Left renal cortex interstitium (tissue), 4 donors: ENCODE results near the gene AGPAT2. TPM values are rescaled to one million over a fixed set of nuclear protein-coding genes. Genes with fewer than 3 reads are reported as not detected.

Experiments
- DNase-seq, 4 donors: peaks; one replicate each; pipeline ENCODE4 v3.0.0-alpha.2; 2013; ENCODE audit warnings: low read depth in 4 of 4, low spot score in 2 of 4, missing footprints in 1 of 4
- polyA plus RNA-seq, 4 donors: library from polyadenylated mRNA; unstranded; fragments of 120-200 nt; gene quantifications; one replicate each; pipeline ENCODE4 v1.2.1, GENCODE V29; 2013; ENCODE audit not compliant: insufficient read length in 4 of 4

The AGPAT2 gene
- polyA plus RNA-seq, 4 donors: 39.4 to 61.8 (median 52.5) TPM

DNA sequence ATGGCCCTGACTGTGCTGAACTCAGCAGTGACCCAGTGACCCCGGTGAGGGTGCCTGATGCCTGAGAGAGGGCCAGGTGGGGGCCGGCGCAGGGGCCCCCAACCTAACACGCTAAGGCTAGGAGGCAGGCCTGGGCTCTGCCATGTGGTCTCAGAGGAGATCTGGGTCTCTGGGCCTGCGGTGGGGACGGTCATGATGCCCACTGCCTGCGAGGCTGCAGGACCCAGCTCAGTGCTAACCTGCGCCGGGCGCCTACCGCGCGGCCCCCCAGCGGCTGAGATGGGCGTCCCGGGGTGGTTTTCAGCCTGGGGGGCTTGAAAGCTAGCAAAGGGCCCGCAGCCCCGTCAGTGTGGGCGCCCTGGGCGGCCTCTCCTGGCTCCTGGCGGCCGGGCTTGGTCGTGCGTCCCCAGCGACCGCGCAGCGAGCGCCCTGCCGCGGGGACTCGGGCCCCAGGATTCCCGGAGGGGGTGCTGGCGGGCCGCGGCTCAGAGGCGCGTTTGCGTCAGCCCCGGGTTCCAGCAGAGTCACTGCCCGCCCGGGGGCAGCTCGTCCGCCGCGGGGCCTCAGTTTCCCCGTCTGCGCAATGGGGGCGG is 22.1 kb downstream of the AGPAT2 start:
- DNase-seq: no peak

DNA sequence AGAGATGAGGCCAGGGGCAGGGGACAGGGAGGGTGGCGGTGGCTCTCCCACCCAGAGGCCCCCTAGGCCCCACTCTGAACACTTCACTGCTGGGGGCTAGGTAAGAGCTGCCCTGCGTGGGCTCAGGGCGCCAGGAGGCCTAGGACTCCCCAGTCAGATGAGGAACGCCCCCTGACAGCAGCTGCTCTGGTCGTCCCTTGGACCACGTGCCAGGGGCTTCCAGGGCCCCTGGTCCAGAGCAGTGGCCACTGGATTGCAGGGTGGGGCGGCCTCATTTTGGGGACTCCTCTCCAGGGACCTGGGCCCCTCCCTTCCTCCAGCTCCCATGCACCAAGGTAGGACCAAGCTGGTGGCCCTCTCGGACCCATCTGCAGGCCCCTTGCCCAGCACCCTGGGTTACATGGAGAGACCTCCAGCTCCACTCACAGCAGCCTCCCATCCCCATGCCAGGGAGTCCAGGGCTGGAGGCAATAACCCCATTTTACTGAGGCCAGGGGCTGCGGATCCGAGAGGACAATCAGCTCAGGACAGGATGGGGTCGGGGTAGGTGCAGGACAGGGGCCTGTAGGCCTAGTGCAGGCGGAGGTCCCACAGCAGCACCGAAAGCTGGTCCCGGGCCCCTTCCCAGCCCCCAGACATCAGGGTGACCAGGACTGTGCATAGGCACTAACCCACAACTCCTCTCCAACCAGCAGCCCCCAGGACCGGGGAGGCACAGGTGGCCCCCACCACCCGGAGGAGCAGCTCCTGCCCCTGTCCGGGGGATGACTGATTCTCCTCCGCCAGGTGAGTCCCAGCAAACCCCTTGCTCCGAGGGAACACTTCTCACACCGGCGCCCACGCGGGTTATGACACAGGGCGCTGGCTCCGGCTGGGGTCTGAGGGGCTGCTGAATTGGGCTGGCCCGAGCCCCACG is 23.0 kb downstream of the AGPAT2 start:
- DNase-seq: no peak

DNA sequence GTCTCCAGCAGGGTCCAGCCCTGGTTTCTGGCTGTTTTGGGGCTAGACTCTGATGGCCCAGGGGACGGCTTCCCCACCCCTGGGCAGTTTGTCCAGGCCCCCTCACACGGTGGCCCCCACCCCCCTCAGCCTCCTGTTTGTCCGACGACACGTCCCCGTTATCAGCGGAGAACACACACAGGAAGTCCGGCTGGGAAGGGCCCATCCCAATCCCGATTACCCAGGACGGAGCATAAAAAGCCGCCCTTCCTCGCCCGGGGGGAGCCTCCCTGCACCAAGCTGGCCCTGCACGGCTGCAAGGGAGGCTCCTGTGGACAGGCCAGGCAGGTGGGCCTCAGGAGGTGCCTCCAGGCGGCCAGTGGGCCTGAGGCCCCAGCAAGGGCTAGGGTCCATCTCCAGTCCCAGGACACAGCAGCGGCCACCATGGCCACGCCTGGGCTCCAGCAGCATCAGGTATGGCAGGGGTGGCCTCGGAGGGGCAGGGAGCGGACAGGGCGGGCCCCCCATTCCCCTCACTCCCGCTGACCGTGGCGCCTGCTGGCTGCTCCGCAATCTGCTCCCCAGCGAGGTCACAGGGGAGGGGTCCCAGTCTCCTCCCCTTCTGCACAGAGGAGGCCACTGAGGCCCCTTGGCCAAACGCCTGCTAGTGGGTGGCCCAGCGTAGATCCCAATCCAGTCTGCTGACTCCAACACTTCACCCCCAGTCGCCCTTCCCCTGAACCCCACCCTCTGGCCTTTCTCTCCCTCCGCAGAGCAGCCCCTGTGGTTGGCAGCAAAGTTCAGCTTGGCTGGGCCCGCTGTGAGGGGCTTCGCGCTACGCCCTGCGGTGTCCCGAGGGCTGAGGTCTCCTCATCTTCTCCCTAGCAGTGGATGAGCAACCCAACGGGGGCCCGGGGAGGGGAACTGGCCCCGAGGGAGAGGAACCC is 24.3 kb downstream of the AGPAT2 start, which contains the start of gene EGFL7:
Gene EGFL7, plus strand, starts transcription at position 261 of the 926 bp plus-strand sequence. CDS start 5,367 bp downstream, outside the sequence.
- no peak for DNase-seq

DNA sequence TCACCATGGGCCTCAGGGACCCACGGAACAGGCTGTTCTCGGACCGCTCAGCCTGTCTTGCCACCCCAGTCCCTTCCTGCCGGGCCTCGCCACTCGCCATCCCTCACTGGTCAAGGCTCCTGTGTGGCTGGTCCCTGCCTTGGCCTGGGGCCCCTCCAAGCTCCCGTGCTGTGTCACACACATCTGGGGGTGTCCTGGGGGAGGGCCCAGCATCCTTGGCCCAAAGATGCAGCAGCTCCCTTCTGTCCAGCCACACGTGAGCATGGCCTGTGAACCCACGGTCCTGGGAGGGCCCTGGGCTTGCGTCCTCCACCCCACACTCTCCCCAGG is 25.0 kb downstream of the AGPAT2 start:
- DNase-seq: no peak

DNA sequence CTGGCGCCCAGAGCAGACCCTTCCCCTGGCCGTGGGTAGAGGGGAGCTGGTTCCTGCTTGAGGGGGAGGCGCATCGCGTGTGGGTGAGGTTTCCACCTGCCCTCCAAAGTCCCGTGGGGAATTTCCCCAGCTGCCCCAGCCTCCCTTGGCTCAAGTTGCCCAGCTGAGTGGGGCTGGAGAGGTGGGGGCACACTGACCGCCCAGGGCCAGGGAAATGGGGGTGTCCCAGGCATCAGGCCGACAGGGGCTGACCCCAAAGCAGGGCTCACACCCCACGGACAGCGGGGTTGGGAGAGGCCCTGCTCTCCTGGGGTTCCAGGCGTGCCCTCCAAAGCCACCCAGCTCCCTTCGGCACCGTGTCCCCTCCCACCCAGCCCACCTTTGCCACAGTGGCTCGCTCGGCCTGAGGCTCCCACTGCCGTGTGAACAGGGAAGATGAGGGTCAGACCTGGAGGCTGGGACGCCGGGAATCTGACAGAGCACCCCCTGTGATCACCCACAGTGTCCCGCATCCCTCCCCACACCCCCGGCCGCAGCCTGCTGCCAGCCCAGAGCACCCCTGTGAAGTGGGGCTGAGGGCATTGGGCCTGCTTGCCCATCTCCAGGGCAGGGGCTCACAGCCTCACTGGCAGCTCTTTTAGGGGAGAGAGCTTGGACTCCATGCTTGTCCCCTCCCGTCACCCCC is 25.5 kb downstream of the AGPAT2 start:
- no peak for DNase-seq

DNA sequence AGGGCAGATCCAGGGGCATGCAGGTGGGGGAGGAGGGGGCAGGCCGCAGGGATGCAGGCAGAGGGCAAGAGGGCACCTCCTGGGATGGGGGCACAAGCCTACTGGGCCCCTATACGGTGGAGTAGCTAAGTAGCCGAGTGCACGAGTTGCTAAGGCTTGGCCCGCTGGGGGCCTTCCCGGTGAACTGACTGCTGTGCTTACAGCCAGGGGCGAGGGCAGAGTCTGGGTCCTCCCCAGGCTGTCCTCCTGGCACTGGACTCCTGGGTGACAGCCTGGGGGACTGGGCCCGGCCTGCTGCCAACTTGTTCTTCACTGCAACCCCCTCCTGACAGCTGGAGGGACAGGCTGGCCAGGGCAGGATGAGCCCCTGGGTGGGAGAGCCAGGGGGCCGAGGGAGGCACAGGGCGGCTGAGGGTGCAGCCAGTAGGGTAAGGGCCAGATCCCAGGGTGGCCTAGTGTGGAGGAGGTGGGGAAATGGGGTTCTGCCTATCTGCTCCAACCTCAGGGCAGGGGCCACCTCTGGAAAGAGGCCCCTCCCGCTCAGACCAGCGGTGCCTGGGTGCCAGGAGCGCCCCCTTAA is 26.2 kb downstream of the AGPAT2 start:
- no peak for DNase-seq

DNA sequence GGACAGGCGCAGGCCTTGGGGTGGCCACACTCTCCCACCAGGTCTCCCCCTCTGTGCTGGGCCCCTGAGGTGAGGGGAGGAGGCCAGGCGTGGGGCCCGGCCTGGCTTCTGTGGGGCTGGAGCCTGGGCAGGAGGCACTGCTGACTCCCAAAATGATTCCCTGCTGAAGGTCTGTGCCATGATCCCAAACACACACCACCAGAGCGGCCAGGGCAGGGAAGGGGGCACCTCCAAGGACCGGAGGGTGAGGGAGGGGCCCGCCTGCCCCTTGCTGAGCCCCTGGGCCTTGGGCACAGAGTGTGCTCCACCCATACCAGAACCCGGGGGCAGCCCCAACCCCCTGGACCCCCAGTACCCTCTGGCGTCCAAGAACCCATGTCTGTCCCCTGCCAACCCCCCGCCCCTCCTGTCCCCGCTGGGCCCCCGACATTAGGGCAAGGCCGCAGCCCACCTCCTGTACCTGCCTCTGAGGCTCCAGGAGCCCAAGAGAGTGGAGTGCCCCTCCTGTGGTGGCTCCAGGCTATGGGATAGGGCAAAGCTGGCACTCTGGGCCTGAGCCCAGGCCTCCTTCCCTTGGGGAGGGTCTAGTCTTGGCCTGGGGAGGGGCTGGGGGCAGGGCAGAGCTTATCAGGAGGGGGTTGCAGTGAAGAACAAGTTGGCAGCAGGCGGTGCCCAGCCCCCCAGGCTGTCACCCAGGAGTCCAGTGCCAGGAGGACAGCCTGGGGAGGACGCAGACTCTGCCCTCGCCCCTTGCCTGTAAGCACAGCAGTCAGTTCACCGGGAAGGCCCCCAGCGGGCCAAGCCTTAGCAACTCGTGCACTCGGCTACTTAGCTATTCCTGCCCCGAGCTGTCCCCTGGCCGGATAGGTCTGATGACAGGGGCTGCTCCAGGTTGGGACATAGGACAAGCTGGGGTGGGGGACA is 27.1 kb downstream of the AGPAT2 start:
- no peak for DNase-seq

DNA sequence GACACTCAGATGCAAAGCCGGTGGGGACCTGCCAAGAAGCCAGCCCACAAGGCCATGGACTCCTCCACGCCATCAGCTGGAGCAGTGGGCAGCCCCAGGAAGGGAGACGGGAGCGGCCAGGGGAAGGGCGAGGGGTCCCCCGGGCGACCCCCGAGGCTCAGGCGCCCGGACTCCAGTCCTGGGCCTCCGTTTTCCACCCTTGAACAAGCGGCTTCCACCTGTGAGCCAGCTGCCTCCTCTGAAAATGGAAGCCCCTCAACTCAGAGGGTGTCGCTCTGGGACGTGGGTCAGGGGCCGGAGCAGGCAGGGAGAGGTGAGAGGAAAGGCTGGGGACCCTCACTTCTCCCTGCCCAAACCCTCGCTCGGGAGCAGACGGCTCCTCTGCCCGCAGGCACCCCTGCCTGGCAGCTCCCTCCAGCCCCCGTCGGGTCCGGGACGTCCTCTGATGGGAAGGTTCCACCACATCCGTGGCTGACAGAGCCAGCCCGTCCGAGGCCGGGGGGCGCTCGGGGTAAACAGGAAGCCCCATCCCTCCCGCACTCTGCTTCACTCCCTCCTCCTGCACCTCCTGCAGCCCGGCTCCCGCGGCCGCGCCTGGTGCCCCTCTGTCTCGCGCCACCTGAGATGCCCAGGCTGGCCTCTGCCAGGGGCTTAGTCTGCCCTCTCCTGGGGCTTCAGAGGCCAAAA is 28.3 kb downstream of the AGPAT2 start:
- no peak for DNase-seq

DNA sequence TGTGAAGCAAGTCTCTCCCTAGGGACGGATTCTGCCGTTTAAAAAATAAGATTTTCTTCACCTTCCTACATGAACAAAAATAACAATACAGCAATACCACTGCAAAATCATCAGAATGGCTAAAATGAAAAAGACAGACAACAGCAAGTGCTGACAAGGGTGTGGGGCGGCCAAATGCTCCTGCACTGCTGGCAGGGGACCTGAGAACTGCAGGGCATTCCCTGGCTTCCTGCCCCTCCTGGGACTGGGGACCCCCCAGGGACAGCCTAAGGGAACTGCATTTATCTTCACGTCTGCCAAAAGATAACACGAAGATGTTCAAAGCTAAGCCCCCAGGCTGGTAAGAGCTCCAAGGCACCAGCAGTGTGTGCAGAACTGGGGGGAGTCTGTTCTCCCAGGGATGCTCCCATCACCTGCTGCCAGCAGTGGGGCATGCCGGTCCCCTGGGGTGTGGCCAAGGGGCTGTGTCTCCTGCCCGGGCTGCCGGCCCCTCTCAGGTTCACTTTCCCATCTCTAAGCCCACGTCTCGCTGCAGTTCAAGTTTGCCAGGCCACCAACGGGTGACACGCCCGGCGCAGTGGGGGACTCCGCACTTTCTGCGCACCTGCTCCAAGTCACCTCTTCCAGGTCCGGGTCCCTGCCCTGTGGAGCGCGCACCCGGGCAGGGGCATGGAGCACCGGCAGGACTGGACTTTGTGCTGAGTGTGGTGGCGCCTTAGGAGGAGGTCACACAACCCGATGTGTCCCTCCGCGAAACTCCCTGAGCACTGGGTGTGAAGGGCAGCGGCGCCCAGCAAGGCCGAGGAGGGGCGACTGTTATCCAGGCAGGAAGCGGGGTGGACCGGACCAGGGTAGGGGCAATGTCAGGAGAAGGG is 29.0 kb downstream of the AGPAT2 start:
- no peak for DNase-seq

DNA sequence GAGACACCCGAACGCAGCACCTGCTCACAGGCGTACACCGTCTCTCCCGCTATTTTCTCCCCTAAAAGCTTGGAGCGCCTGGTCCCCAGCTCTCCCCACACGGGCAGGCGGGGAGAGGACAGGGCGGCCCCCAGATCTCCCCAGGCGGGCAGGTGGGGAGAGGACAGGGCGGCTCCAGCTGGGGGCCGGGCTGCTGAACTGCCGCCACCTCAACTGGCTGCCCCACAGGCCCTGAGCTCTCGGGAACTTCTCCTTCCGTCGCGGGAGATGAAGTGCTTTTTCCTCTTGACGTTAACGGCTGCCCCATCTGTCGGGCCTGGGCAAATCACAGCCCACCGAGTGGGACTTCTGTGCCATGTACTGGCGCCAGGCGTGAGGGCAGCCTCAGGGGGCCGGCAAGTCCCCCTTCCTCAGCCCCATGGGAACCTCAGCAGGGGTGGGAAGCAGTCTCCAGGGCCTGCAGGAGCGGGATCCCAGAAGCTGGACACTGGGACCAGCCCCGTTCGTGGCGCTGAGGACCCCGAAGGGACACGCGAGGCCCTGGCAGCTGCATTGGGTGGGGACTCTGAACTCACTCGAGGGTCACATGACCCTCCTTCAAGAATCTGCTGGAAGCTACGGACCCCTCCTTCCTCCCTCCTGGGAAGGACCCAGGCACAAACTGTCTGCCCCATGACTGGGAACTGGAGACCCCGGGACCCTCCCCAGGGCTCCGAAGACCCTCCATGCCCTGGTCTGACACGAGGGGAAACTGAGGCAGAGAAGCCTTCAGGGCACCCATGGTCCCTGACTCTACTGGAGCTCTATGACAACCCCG is 30.3 kb downstream of the AGPAT2 start:
- no peak for DNase-seq

DNA sequence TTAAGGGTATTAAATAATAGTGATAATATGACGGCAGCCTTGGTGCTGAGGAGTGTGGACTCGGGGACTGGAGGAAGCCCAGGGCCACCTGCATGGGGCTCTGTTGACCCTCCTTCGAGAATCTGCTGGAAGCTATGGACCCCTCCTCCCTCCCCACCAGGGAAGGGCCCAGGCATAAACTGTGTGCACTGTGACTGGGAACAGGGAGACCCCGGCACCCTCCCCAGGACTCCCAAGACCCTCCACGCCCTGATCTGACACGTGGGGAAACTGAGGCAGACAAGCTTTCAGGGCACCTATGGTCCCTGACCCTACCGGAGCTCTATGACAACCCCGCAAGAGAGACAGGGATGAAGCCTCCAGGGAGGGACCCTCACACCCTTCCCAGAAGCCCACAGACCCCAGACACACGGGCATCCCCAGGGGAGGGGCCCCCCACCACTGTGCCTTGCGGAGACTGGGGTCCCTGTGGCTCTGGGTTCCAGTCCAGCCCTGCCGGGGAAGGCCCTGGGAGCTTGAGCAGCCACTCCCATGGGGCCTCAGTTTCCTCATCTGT is 31.0 kb downstream of the AGPAT2 start:
- no peak for DNase-seq

DNA sequence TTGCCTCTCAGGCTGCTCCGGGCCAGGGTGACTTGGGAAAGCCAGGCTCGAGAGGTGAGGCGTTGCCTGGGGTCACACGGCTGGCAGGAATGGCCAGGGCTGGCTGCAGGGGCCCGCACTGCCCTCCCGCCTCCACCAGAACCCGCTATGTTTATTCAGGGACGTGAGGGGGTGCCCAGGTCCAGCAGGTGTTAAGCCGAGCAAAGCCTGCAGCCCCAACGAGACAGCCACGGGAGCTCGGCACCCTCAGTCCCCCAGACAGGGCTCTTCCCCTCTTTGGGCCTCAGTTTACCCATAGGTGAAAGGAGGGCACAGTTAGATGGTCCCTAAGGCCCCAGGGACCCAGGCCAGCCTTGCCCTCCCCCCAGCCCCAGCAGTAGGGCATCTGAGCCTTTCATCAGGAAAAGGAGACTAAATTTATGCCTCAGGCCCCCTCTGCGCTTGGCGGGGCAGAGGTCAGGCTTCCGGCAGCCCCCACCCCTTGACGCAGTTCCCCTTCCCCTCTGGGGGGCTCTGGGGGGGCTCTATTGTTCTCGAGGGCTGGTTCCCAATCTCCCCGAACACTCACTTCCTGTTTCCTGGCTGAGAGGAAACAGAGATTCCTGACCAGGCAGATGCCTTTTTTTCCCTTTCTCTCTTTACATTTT is 31.6 kb downstream of the AGPAT2 start:
- DNase-seq: no peak

DNA sequence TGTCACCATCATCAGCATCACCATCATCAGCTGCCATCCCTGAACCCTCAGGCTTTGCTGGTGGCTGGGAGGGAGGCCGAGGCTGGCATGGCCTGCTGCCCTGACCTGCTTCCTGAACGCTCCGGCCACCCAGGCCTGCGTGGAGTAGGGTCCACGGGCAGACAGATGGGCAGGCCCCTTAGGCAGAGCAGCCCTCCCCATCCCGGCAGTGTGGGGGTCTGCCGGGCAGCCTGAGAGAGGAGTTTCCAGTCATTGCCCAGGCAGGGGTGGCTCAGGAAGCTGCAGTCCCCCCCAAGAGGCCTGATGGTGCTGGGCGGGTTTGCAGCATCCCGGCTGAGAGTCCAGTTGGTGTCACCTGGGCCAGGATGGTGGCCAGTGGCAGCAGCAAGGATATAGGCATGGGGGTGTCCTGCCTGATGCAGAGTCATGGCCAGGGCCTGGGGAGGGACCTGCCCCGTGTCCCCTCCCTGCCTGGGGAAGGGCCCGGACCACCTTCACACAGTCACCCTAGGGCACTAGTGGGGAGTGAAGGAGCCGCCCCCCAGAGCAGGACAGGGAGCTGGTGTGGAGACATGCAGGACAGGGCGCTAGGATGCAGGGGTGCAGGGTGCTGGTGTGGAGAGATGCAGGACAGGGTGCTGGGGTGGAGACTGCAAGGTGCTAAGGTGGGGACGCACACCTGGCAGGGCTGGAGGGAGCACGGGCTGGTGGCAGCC is 32.3 kb downstream of the AGPAT2 start:
- no peak for DNase-seq

DNA sequence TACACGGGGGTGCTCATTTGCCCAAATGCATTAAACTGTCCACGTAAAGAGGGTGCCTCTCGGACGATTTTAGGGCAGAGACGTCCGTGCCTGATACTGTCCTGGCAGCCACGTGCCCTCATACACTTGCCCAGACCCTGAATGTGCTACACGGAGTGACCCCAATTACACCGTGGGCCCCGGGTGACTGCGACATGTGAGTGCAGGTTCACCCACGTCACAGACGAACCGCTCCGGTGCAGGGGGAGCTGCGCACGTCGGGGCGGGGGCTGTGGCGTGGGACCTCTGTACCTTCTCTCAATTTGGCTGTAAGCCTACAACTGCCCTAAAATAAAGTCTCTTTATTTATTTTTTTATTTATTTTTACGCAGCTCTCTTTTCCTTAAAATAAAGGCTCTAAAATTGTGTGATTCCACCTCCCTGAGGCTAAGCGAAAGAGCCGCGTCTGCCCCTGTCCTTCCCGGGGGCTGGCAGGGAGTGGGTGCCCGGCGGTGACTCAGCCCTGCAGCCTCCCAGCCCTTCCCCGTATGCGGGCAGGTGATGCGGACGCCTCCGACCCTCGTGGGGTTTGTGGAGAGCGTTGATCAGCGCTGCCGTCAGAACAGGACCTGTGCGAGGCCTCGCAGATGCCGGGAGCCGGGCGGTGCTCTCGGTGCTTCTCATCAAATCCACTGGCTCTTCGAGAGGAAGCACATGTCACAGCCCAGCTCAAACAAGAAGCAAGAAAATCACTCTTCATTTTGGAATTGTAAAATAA is 33.8 kb downstream of the AGPAT2 start:
- no peak for DNase-seq

DNA sequence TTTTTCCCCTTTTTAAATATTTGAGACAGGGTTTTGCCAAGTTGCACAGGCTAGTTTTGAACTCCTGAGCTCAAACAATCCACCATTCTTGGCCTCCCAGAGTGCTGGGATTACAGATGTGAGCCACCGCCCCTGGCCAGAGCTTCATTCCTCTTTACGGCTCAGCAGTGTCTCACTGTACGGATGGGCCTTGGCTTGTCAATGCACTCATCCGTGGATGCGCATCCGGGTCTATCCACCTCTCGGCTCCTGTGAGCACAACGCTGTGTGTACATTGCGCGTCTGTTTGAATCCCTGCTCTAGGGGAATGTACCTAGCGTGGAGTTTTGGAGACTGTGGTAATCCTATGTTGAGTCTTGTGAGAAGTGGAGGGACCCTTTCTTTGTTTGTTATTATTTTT is 35.4 kb downstream of the AGPAT2 start:
- DNase-seq: no peak
